Colonic mucosa (tissue), 4 donors: ENCODE results near the gene ATG12. TPM values are rescaled to one million over a fixed set of nuclear protein-coding genes. Genes with fewer than 3 reads are reported as not detected.
A peak's percentile ranks its signal among the peaks of the same experiment; 100 is the strongest.

Experiments used
- DNase-seq: peaks from one replicate; pipeline ENCODE4 v3.0.0-alpha.2; 2020
- H3K27ac ChIP-seq: fragments of 200-600 bp; one replicate; pipeline ENCODE4 v1.8.0; 2021
- H3K27me3 ChIP-seq: fragments of 200-600 bp; one replicate; pipeline ENCODE4 v1.8.0; 2021
- H3K36me3 ChIP-seq: fragments of 200-600 bp; one replicate; pipeline ENCODE4 v1.8.0; 2021
- H3K4me1 ChIP-seq: fragments of 200-600 bp; one replicate; pipeline ENCODE4 v1.8.0; 2021; ENCODE audit warnings: mild to moderate bottlenecking
- H3K4me3 ChIP-seq: fragments of 200-600 bp; one replicate; pipeline ENCODE4 v1.8.0; 2021
- H3K9ac ChIP-seq, 2 donors: one replicate each; pipeline ENCODE4 v1.7.0; 2013; ENCODE audit warnings: control low read depth in 2 of 2, low read depth in 2 of 2, low read length in 2 of 2
- H3K9me3 ChIP-seq: fragments of 200-600 bp; one replicate; pipeline ENCODE4 v1.8.0; 2021
- CTCF ChIP-seq: fragments of 200-600 bp; IDR thresholded peaks from one replicate; pipeline ENCODE4 v1.8.0; 2022; ENCODE audit warnings: antibody characterized with exemption, mild to moderate bottlenecking
- intact Hi-C: fragments of 100-400 bp; cut with DNase I; formaldehyde crosslinking; loops from one replicate; pipeline ENCODE4 v1.14.1; 2022
- total RNA-seq, 2 donors: library from RNA; stranded (reverse); fragmentation: NEBNext Ultra II Directional in 1 of 2; extraction: Animal tissue kit (Norgen Biotek cat#: 25700) in 1 of 2; gene quantifications; one replicate each; pipeline ENCODE4 v1.2.1, GENCODE V29; 2021
- donor health status: healthy.
- donor health status: DM: no; HTN: no; CAD: no.
- donor health status: DM: no; HTN: no; CAD: no.

Gene ATG12
- total RNA-seq, 2 donors from 2014 or later = 24.5 to 38.9 TPM

- no peak overlapping the region for H3K9ac ChIP-seq
- H3K27ac ChIP-seq = no peak overlapping the region
- intact Hi-C loops = no loop called here
These were observed 24.0 kb downstream of the ATG12 start for GRCh38 chr5:115817386-115817785.

GRCh38 chr5:115816226-115817081, 24.9 kb downstream of the ATG12 start, which contains the start of gene CDO1:
Gene CDO1 (minus strand): TSS chr5:115816659. CDS start chr5:115816397, 262 bp downstream.
- no peaks in the 10 kb centered on the region for H3K36me3 ChIP-seq
- no peak within 1 kb of the TSS for H3K27ac ChIP-seq
- no peak for DNase-seq
- intact Hi-C loops = no loop called here
- peak within 1 kb of the TSS; percentile 25 for H3K4me3 ChIP-seq
- H3K9ac ChIP-seq = no peak within 1 kb of the TSS
- H3K27me3 ChIP-seq = peaks cover 22% of the 10 kb centered on the region
- no peaks in the 10 kb centered on the region for H3K4me1 ChIP-seq
- no peaks in the 10 kb centered on the region for H3K9me3 ChIP-seq
- TF ChIP-seq CTCF = no peak

More at GRCh38 chr5:115817386-115817785, 24.0 kb downstream of the ATG12 start:
- Histone ChIP-seq H3K4me1 (no peaks in the 10 kb centered on the region), H3K4me3 (no peak overlapping the region), H3K9me3 (no peaks in the 10 kb centered on the region), H3K36me3 (no peaks in the 10 kb centered on the region), H3K27me3 (peaks cover 22% of the 10 kb centered on the region)
- TF ChIP-seq CTCF = no peak
- no peak for DNase-seq

GRCh38 chr5:115815693-115816225, 25.6 kb downstream of the ATG12 start:
- no peak for TF ChIP-seq CTCF
- Histone ChIP-seq H3K27me3 (peaks cover 22% of the 10 kb centered on the region), H3K9me3 (no peaks in the 10 kb centered on the region), H3K36me3 (no peaks in the 10 kb centered on the region), H3K4me1 (no peaks in the 10 kb centered on the region), H3K27ac (no peak overlapping the region), H3K4me3 (peak overlapping the region; percentile 25), H3K9ac (no peak overlapping the region)
- intact Hi-C loops = no loop called here
- no peak for DNase-seq

- Histone ChIP-seq H3K27ac (no peak overlapping the region), H3K36me3 (no peaks in the 10 kb centered on the region), H3K4me1 (no peaks in the 10 kb centered on the region), H3K9ac (no peak overlapping the region), H3K4me3 (peak overlapping the region; percentile 25), H3K27me3 (peaks cover 22% of the 10 kb centered on the region), H3K9me3 (no peaks in the 10 kb centered on the region)
- intact Hi-C loops = no loop called here
- DNase-seq = no peak
- TF ChIP-seq CTCF = no peak
These were observed 26.2 kb downstream of the ATG12 start for GRCh38 chr5:115815006-115815692.

- Histone ChIP-seq H3K4me3 (no peak overlapping the region), H3K4me1 (no peaks in the 10 kb centered on the region), H3K9me3 (no peaks in the 10 kb centered on the region), H3K27ac (no peak overlapping the region), H3K36me3 (no peaks in the 10 kb centered on the region), H3K9ac (no peak overlapping the region), H3K27me3 (peaks cover 22% of the 10 kb centered on the region)
- no peak for DNase-seq
- intact Hi-C loops = no loop called here
- no peak for TF ChIP-seq CTCF
These were observed 27.6 kb downstream of the ATG12 start for GRCh38 chr5:115813719-115814118.
